Measurements from ENCODE around the gene OR52N5. TPM values are rescaled to one million over a fixed set of nuclear protein-coding genes. Genes with fewer than 3 reads are reported as not detected.

OR52N5 gene
- 0.81 TPM for total RNA-seq

- DNase-seq (ENCODE audit: low read depth in 2 of 3, low spot score in 2 of 3): no peak
Observed at GRCh38 chr11:5783255-5783654, at the start of gene OR52N5. Gene OR52N5, minus strand, starts transcription at chr11:5783355. Its CDS starts 4,721 bp downstream, at chr11:5778634.

GRCh38 chr11:5831196-5831829 is 48.2 kb upstream of the OR52N5 start:
- no peak for DNase-seq (ENCODE audit: low read depth in 2 of 3, low spot score in 2 of 3)

- DNase-seq (ENCODE audit: low read depth in 2 of 3, low spot score in 2 of 3): peak in 1 of 3 donors; percentile 54
Observed at GRCh38 chr11:5818245-5818886, 35.2 kb upstream of the OR52N5 start.

- DNase-seq (ENCODE audit: low read depth in 2 of 3, low spot score in 2 of 3): peak in 2 of 3 donors; percentile 76 to 83
Observed at GRCh38 chr11:5815534-5815933, 32.4 kb upstream of the OR52N5 start.

GRCh38 chr11:5809905-5810795 is 27.0 kb upstream of the OR52N5 start:
- peak in 2 of 3 donors; percentile 76 to 92 for DNase-seq (ENCODE audit: low read depth in 2 of 3, low spot score in 2 of 3)

- DNase-seq (ENCODE audit: low read depth in 2 of 3, low spot score in 2 of 3): peak in 2 of 3 donors; percentile 54 to 66
Observed at GRCh38 chr11:5809122-5809519, 26.0 kb upstream of the OR52N5 start.

- DNase-seq (ENCODE audit: low read depth in 2 of 3, low spot score in 2 of 3): peak; percentile 41 to 90 (median 79)
Observed at GRCh38 chr11:5808500-5809121, 25.5 kb upstream of the OR52N5 start, which contains the start of gene OR52N2. Gene OR52N2, plus strand, starts transcription at chr11:5808924. Its CDS starts 11,412 bp downstream, at chr11:5820336.

GRCh38 chr11:5807580-5807979 is 24.4 kb upstream of the OR52N5 start:
- peak in 1 of 3 donors; percentile 21 for DNase-seq (ENCODE audit: low read depth in 2 of 3, low spot score in 2 of 3)

- DNase-seq (ENCODE audit: low read depth in 2 of 3, low spot score in 2 of 3): no peak
Observed at GRCh38 chr11:5803982-5804381, 20.8 kb upstream of the OR52N5 start.

GRCh38 chr11:5796541-5796940 is 13.4 kb upstream of the OR52N5 start:
- DNase-seq (ENCODE audit: low read depth in 2 of 3, low spot score in 2 of 3): no peak

GRCh38 chr11:5791165-5791564 is 8.0 kb upstream of the OR52N5 start, which contains the start of gene OR52N1:
Gene OR52N1, minus strand, starts transcription at chr11:5791265. Its CDS starts 2,449 bp downstream, at chr11:5788816.
- DNase-seq (ENCODE audit: low read depth in 2 of 3, low spot score in 2 of 3): no peak

- DNase-seq (ENCODE audit: low read depth in 2 of 3, low spot score in 2 of 3): no peak
Observed at GRCh38 chr11:5767056-5767455, 16.1 kb downstream of the OR52N5 start.

- no peak for DNase-seq (ENCODE audit: low read depth in 2 of 3, low spot score in 2 of 3)
Observed at GRCh38 chr11:5753943-5754342, 29.2 kb downstream of the OR52N5 start, which contains the start of gene OR52N4. Gene OR52N4, plus strand, starts transcription at chr11:5754243. Its CDS starts 498 bp downstream, at chr11:5754741.

GRCh38 chr11:5749836-5750235 is 33.3 kb downstream of the OR52N5 start:
- no peak for DNase-seq (ENCODE audit: low read depth in 2 of 3, low spot score in 2 of 3)

- DNase-seq (ENCODE audit: low read depth in 2 of 3, low spot score in 2 of 3): no peak
Observed at GRCh38 chr11:5746614-5747013, 36.5 kb downstream of the OR52N5 start.

- no peak for DNase-seq (ENCODE audit: low read depth in 2 of 3, low spot score in 2 of 3)
Observed at GRCh38 chr11:5738431-5738830, 44.7 kb downstream of the OR52N5 start.

- DNase-seq (ENCODE audit: low read depth in 2 of 3, low spot score in 2 of 3): no peak
Observed at GRCh38 chr11:5737670-5738392, 45.3 kb downstream of the OR52N5 start.

- DNase-seq (ENCODE audit: low read depth in 2 of 3, low spot score in 2 of 3): no peak
Observed at GRCh38 chr11:5737091-5737490, 46.1 kb downstream of the OR52N5 start.

- DNase-seq (ENCODE audit: low read depth in 2 of 3, low spot score in 2 of 3): no peak
Observed at GRCh38 chr11:5736396-5736795, 46.8 kb downstream of the OR52N5 start, which contains the start of gene OR56B1. Gene OR56B1, plus strand, starts transcription at chr11:5736448. Its CDS starts 69 bp downstream, at chr11:5736517.

GRCh38 chr11:5727691-5728090 is 55.5 kb downstream of the OR52N5 start:
- DNase-seq (ENCODE audit: low read depth in 2 of 3, low spot score in 2 of 3): no peak
